Globus pallidus (tissue), 1 donor: ENCODE data around the gene FAM120A.

Experiments used
- DNase-seq: peaks from one replicate; pipeline ENCODE4 v3.0.0-alpha.2; 2015; ENCODE audit warnings: low spot score

Gene FAM120A

DNA sequence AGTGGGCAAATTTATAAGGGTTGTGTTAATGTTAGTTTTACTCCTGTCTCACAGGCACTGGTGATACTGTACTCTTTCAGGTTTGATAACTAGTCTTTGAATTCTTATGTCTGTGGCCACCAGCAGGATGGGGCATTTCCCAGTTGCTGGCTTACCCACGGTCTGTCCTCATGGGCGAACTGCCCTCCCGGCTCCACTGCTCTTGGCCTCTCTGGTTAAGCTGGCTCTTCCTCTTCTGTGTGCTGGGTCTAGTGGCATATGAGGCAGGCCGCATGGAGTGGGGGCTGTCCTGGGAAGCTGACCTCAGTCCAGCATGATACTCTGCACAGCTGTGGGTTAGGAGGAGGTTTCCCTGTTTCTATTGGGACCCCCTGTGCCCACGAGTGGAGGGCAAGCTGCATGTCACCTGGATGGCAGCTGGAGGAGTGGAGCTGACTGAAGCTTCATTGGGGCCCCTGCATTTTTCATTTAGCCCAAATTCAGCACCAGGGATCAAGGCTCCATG is 144.4 kb downstream of the FAM120A start:
- no peak for DNase-seq

DNA sequence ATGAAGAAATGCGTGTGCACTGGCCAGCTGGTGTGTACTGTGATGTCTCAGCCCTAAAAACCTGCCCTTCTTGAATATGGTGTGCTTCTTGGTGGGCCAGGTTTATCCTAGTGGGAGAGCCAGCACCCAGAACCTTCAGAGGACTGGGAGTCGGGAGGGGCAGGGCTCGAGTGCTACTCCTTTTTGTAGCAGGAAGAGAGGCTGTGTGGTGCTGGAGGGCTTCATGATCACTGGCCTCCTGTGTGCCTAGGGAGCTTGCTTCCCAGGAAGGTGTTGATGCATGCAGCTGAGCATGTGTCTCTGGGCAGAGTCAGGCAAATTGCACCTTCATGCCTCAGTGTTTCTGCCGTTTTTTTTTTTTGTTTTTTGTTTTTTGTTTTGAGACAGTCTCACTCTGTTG is 144.9 kb downstream of the FAM120A start:
- no peak for DNase-seq

- no peak for DNase-seq
Observed at GRCh38 chr9:93597142-93597706, 145.7 kb downstream of the FAM120A start.

DNA sequence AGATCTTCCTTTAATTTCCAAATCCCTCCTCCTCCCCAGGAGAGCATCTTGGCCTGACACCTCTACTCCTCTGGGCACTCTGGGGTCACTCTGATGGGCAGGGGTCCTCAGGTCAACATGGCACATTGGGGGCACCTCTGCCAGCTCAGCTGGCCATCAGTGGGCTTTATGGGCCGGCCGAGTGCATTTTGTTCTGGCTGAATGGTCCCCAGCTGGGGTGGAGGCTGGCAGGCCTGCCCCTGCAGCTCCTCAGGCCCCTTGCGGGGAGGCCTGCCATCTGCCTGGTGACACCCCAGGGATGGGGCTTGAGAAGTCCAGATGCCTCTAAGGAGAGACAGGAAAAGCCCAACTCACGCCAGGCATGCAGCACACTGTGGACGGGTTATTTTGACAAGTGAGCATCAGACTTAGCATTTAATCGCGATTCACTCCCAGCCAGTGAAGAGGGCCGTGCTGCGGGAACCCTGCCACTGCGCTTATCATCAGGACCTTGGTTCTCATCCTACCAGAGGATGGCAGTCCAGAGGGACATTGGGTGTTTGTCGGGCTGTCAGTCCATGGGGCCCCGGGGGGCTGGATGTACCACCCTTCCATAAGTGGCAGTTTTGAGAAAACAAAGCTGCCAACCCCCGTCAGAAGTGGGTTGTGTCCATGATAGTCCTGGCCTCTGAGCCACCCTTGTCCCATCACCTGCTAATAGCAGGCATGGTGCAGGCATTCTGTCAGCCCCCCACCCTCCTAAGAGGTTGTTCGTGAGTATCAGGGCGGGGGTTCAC is 146.6 kb downstream of the FAM120A start:
- DNase-seq, result no peak

DNA sequence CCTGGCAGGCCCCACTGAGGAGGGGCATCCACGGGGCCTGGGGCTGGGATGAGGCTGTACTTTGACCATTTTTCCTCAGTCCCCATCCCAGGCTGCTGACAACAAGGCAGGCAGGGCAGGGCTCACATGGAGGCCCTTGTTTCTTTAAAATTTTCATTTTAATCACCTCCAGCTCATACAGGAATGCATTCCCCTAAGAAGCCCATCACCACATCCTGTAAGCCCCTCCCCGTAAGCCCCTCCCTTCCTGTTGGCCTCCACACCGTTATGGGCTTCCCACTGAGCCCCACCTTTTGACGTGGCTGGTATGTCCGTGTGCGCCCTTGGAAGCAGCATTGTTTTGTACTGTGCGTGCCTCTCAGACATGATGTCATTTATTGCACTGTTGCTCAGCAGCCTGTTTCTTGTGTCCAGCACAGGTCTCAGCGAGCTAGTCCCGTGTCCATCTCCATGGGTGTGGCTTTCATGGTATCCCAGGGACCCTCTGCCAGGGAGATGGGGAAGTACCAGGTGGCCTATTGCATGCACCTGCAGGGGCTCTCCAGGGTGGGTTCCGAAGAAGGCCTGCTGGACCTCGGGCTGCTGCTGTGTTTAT is 147.3 kb downstream of the FAM120A start:
- DNase-seq, result no peak

DNA sequence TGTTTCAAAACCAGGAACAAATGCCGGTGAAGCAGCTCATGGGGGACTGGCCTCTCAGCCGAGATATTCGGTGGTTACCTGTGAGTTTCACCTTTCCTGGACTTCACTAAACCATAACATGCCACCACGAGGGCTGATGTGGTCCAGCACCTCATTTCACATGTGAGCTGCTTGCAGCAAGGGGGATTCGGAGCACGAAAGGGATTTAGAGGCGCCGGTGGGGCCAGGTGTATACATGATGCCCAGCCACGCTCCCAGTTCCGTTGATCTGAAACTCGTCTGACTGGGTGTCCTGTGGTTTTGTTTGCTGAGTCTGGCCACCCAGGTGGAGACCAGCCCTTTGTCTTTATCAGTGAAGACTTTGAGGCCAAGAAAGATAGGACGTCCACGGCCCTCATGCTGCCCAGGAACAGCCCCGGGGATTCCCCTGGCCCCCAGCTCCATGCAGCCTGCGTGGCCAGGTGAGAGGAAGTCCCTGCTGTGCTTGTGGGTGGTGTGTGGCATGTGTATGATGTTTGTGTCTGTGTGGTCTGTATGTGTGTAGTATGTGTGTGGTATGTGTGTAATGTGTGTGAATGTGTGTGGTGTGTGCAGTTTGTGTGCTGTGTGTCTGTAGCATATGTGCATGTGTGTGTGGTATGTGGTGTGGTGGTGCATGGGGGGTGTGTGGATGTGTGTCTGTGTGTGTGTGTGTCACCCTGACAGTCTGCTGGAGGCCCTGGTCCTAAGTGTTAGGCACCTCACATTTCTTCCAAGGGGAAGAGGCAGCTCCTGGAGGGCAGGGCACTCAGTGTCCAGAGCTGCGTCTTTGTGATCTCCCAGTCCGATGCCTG is 148.3 kb downstream of the FAM120A start:
- no peak for DNase-seq

GRCh38 chr9:93600504-93600903 is 149.0 kb downstream of the FAM120A start:
- no peak for DNase-seq

- no peak for DNase-seq
Observed at GRCh38 chr9:93601063-93601462, 149.6 kb downstream of the FAM120A start.

DNA sequence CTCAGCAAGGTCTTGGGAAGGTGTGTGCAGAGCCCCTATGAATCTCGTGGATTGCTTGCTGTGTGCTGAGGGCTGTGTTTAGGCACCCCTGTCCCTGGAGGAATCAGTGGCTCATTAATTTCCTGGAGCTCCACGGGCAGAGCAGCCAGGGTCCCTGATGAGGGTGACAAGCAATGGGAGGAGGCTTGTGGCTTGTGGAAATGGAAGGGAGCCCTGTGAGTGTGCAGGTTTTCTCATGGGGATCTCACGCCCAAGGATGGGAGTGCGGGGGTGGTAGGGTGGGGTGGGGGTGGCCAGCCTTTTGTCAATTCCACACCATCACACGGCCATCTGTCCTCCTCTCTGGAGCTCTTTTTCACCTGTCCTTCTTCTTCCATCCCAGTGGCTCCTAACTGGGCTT is 150.2 kb downstream of the FAM120A start:
- no peak for DNase-seq

DNA sequence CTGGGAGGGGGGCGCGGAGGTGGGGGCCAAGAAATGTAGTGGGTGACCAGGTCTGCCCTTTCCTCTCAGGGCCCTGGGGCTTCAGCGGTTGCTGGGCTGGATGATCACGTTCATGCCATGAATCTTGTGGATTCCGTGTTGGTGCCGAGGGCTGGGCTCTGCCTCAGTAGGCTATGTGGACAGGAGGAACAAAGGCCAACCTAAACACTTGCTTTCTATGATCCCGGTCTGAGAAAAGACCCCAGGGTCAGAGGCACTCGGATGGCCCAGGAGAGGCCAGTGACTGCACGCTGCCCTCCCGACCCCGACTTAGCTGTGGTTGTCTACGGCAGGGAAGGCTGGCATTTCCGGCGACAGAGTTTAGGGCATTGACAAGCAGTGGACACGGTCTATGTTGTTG is 151.5 kb downstream of the FAM120A start:
- no peak for DNase-seq

GRCh38 chr9:93603906-93604326 is 152.4 kb downstream of the FAM120A start:
- DNase-seq, result no peak

- DNase-seq, result no peak
Observed at GRCh38 chr9:93606187-93606586, 154.7 kb downstream of the FAM120A start.

DNA sequence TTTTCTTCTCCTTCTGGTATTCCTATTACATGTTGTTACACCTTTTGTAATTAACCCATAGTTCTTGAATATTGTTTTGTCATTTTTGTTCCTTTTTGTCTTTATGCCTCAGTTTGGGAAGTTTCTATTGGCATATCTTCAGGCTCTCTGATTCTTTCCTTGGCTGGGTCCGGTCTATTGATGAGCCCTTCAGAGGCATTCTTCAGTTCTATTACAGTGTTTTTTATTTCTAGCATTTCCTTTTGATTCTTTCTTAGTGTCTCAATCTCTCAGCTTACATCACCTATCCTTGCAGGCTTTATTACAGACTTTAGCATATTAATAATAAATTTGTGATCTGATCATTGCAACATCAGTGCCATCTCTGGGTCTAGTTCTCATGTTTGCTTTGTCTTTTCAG is 158.7 kb downstream of the FAM120A start:
- DNase-seq, result no peak

DNA sequence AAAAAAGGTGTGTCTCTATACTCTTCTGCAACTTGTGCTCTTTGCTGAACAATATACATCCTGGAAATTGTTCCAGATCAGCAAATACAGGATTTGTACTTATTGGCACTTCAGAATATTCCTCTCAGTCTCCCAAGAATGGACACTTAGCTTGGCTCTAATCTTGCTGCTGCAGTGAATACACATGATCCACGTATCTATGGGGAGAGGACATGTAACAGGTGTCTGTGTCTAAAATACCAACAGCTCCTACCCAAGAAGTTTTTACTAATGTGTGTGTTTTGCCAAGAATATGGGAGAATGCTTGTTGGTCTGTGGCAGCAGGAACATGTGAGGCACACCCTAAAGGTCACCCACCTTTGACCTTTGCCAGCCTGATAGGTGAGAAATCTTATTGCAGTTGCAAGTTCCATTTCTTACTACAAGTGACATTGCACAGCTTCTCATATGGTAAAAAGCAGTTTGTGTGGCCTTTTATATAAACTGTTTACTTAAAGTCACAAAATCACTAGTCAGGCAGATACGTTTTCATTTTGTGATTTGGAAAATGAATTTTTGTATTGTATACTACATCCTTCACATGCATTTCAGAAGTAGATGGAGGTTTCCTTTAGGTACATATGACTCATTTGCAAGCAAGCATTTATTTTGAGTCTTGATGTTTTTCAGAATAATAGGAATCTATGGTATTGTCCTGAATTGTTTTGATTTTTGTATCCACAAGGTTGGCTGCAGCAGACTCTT is 160.7 kb downstream of the FAM120A start:
- no peak for DNase-seq

GRCh38 chr9:93612796-93613154 is 161.3 kb downstream of the FAM120A start:
- no peak for DNase-seq

DNA sequence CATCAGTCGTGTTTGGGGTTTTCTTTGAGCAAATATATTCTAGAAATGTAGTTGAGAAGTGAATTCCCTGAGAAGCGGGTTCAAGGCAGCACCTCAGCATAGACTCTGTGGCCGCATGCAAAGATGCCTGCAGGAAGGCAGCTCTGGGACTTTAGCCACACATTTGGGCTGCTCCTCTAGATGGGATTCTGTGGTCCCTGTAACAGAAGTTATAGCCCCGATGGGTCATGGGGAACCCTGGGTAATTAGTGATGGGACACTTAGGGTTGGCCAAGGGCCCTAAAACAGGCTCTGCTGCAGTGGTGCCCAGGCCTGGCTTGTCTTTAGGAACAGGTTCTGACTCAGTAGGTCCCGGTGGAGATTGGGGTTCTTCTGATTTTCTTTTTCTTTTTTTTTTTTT is 161.7 kb downstream of the FAM120A start:
- no peak for DNase-seq

- DNase-seq, result no peak
Observed at GRCh38 chr9:93613791-93614190, 162.3 kb downstream of the FAM120A start.

- DNase-seq, result no peak
Observed at GRCh38 chr9:93614830-93615468, 163.5 kb downstream of the FAM120A start.
